Upper lobe of left lung (tissue), 4 donors: ENCODE data around the gene ZNF263.

ENCODE experiments used
- EP300 ChIP-seq, 4 donors: sonication (generic); formaldehyde crosslinking; IDR thresholded peaks; one replicate each; pipeline ENCODE4 v1.5.1; 2017; ENCODE audit warnings: antibody characterized with exemption in 4 of 4, control low read depth in 2 of 4
- POLR2A ChIP-seq, 4 donors: fragments of 450-650 bp; IDR thresholded peaks; one replicate each; pipeline ENCODE4 v1.5.1; 2016 to 2017; ENCODE audit warnings: antibody characterized with exemption in 4 of 4, mild to moderate bottlenecking in 2 of 4
- TF ChIP-seq, protein P1 (sequence below), 6 experiments: fragments of 450-650 bp in 4 of 6; fragments of 200-600 bp in 2 of 6; sonication (generic) in 2 of 6; IDR thresholded peaks; one replicate each; pipeline ENCODE4 v1.5.1; 2016 to 2019; ENCODE audit warnings: antibody characterized with exemption in 6 of 6

- TF ChIP-seq EP300 (IDR thresholded peaks at IDR 0.05) (no peak), POLR2A (IDR thresholded peaks at IDR 0.05) (no peak)
- TF ChIP-seq, protein P1, sequence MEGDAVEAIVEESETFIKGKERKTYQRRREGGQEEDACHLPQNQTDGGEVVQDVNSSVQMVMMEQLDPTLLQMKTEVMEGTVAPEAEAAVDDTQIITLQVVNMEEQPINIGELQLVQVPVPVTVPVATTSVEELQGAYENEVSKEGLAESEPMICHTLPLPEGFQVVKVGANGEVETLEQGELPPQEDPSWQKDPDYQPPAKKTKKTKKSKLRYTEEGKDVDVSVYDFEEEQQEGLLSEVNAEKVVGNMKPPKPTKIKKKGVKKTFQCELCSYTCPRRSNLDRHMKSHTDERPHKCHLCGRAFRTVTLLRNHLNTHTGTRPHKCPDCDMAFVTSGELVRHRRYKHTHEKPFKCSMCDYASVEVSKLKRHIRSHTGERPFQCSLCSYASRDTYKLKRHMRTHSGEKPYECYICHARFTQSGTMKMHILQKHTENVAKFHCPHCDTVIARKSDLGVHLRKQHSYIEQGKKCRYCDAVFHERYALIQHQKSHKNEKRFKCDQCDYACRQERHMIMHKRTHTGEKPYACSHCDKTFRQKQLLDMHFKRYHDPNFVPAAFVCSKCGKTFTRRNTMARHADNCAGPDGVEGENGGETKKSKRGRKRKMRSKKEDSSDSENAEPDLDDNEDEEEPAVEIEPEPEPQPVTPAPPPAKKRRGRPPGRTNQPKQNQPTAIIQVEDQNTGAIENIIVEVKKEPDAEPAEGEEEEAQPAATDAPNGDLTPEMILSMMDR (IDR thresholded peaks at IDR 0.05) = no peak
These were observed 2.0 kb upstream of the ZNF263 start for GRCh38 chr16:3281222-3281820.
